GM18868 (cell line): Measurements from ENCODE around the gene WDR82.

Source experiments
- ATAC-seq: cut with Tn5 transposase; IDR thresholded peaks from one replicate; pipeline ENCODE4 v1.9.1; 2021; ENCODE audit warnings: mild to moderate bottlenecking, moderate library complexity; ENCODE audit not compliant: unreplicated experiment

The WDR82 gene

GRCh38 chr3:52308308-52308707, 29.9 kb upstream of the WDR82 start:
- no peak for ATAC-seq

GRCh38 chr3:52306978-52307377, 28.5 kb upstream of the WDR82 start:
- no peak for ATAC-seq

- ATAC-seq: no peak
Observed at GRCh38 chr3:52305926-52306325, 27.5 kb upstream of the WDR82 start.

GRCh38 chr3:52303811-52304210, 25.4 kb upstream of the WDR82 start:
- ATAC-seq: no peak

- ATAC-seq: no peak
Observed at GRCh38 chr3:52302426-52303145, 24.1 kb upstream of the WDR82 start.

- ATAC-seq: no peak
Observed at GRCh38 chr3:52299879-52300611, 21.6 kb upstream of the WDR82 start.

GRCh38 chr3:52299247-52299878, 20.9 kb upstream of the WDR82 start:
- no peak for ATAC-seq

- no peak for ATAC-seq
Observed at GRCh38 chr3:52298149-52299098, 20.0 kb upstream of the WDR82 start.

- no peak for ATAC-seq
Observed at GRCh38 chr3:52297242-52298148, 19.0 kb upstream of the WDR82 start.

GRCh38 chr3:52295671-52296208, 17.3 kb upstream of the WDR82 start:
- ATAC-seq: no peak

- ATAC-seq: no peak
Observed at GRCh38 chr3:52294320-52295150, 16.1 kb upstream of the WDR82 start.

- no peak for ATAC-seq
Observed at GRCh38 chr3:52293491-52294319, 15.3 kb upstream of the WDR82 start.

GRCh38 chr3:52292247-52293065, 14.0 kb upstream of the WDR82 start:
- no peak for ATAC-seq

- ATAC-seq: no peak
Observed at GRCh38 chr3:52291508-52292181, 13.2 kb upstream of the WDR82 start.

- ATAC-seq: no peak
Observed at GRCh38 chr3:52290596-52291507, 12.4 kb upstream of the WDR82 start.
